ENCODE results near the gene BCAS3.
"Not testable (repeated sequence)": the region's sequence is repeated elsewhere in the genome, so short reads cannot be mapped to it uniquely, and the experiment has no call there.

BCAS3 gene

GRCh38 chr17:60803059-60803458 lies 125.4 kb downstream of the BCAS3 start:
- no peak for DNase-seq (ENCODE audit: low read depth)
- TF ChIP-seq CTCF (IDR thresholded peaks at IDR 0.05; ENCODE audit: insufficient read depth, low read depth, low read length, missing control alignments), result no peak
- H3K4me3 ChIP-seq (ENCODE audit: low read length), result no peak overlapping the region

GRCh38 chr17:60804831-60805230 lies 127.2 kb downstream of the BCAS3 start:
- peak; percentile 37 for DNase-seq (ENCODE audit: low read depth)
- H3K4me3 ChIP-seq (ENCODE audit: low read length), result no peak overlapping the region
- no peak for TF ChIP-seq CTCF (IDR thresholded peaks at IDR 0.05; ENCODE audit: insufficient read depth, low read depth, low read length, missing control alignments)

GRCh38 chr17:60809421-60809820 lies 131.8 kb downstream of the BCAS3 start:
- no peak for DNase-seq (ENCODE audit: low read depth)
- H3K4me3 ChIP-seq (ENCODE audit: low read length), result no peak overlapping the region
- TF ChIP-seq CTCF (IDR thresholded peaks at IDR 0.05; ENCODE audit: insufficient read depth, low read depth, low read length, missing control alignments), result no peak

GRCh38 chr17:60814941-60815340 lies 137.3 kb downstream of the BCAS3 start:
- not testable (repeated sequence) for H3K4me3 ChIP-seq (ENCODE audit: low read length); DNase-seq (ENCODE audit: low read depth)

- peak; percentile 86 for DNase-seq (ENCODE audit: low read depth)
- TF ChIP-seq CTCF (IDR thresholded peaks at IDR 0.05; ENCODE audit: insufficient read depth, low read depth, low read length, missing control alignments), result no peak
- H3K4me3 ChIP-seq (ENCODE audit: low read length), result no peak overlapping the region
Measured at GRCh38 chr17:60817192-60817591, 139.5 kb downstream of the BCAS3 start.

- no peak for TF ChIP-seq CTCF (IDR thresholded peaks at IDR 0.05; ENCODE audit: insufficient read depth, low read depth, low read length, missing control alignments)
- DNase-seq (ENCODE audit: low read depth), result no peak
- no peak overlapping the region for H3K4me3 ChIP-seq (ENCODE audit: low read length)
Measured at GRCh38 chr17:60819447-60820130, 141.9 kb downstream of the BCAS3 start.

GRCh38 chr17:60823515-60823914 lies 145.9 kb downstream of the BCAS3 start:
- no peak overlapping the region for H3K4me3 ChIP-seq (ENCODE audit: low read length)
- peak; percentile 49 for DNase-seq (ENCODE audit: low read depth)
- TF ChIP-seq CTCF (IDR thresholded peaks at IDR 0.05; ENCODE audit: insufficient read depth, low read depth, low read length, missing control alignments), result no peak
